ENCODE data around the gene CCDC85C.

Gene CCDC85C

DNA sequence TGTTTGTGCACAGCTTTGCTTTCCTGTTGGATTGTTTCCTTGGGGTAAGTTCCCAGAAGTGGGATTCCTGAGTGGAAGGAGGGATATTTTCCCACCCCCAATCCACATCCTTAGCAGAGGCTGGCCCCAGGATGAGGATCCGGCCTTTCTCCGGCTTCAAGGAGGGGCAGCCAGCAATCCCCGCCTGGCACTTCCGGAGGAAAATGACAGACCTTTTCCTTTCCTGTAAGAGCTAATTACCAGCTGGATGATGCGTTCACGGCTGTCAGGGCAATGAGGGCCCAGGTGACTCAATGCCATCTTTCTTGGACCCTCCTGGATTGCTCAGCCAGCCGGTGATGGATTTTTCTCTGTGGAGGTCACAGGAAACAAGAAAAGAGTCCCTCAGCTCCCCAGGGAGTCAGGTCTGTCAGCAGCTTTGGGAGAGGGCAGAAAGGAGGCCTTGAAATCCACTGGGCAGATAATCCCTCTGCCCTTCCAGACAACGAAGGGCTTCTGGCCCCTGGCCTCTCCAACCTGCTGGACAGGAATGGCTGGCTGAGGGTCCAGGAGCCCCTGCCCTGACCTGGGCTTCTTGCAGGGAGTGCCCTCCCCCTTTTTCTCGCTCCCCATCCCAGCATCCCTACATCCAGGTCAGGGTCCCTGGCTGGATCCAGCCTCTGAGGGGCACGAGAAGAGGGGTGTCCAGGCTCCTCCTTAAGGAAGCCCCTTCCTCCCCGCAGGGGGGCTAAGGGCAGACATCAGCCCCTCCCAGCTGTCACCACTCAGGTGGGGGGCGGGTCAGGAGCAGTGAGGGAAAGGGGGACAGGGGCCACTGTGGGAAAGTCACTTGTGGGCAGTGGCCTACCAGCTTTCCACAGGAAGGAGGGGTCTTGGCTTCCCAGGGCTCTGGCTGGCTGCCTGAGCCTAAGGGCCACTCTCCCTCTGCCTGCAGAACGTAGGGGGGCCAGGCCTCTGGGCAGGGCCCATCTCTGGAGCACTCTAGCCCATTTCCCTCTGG is 16.1 kb upstream of the CCDC85C start:
- Histone ChIP-seq H3K9me3 (ENCODE audit: insufficient read depth, low read length) (no peaks in the 10 kb centered on the region), H3K4me1 (ENCODE audit: low read length) (no peaks in the 10 kb centered on the region; the same call in 1 of the 2 replicates), H3K4me2 (ENCODE audit: low read length) (no peak overlapping the region), H4K20me1 (ENCODE audit: insufficient read depth, low read length) (no peaks in the 10 kb centered on the region), H3K9ac (ENCODE audit: low read length) (no peak overlapping the region), H3K36me3 (replicated peaks; ENCODE audit: low read depth, low read length) (no peaks in the 10 kb centered on the region), H3K27ac (ENCODE audit: low read length) (no peak overlapping the region), H3K4me3 (ENCODE audit: low read length) (no peak overlapping the region), H2AFZ (ENCODE audit: low read depth, low read length) (no peak overlapping the region), H3K79me2 (ENCODE audit: low read length) (no peaks in the 10 kb centered on the region), H3K27me3 (ENCODE audit: low read depth, low read length) (peaks cover 34% of the 10 kb centered on the region)
- TF ChIP-seq, protein P1, sequence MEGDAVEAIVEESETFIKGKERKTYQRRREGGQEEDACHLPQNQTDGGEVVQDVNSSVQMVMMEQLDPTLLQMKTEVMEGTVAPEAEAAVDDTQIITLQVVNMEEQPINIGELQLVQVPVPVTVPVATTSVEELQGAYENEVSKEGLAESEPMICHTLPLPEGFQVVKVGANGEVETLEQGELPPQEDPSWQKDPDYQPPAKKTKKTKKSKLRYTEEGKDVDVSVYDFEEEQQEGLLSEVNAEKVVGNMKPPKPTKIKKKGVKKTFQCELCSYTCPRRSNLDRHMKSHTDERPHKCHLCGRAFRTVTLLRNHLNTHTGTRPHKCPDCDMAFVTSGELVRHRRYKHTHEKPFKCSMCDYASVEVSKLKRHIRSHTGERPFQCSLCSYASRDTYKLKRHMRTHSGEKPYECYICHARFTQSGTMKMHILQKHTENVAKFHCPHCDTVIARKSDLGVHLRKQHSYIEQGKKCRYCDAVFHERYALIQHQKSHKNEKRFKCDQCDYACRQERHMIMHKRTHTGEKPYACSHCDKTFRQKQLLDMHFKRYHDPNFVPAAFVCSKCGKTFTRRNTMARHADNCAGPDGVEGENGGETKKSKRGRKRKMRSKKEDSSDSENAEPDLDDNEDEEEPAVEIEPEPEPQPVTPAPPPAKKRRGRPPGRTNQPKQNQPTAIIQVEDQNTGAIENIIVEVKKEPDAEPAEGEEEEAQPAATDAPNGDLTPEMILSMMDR (IDR thresholded peaks at IDR 0.05; ENCODE audit: low read depth, low read length) = no peak
- TF ChIP-seq EZH2phosphoT487 (IDR thresholded peaks at IDR 0.05; ENCODE audit: low read depth) = no peak

DNA sequence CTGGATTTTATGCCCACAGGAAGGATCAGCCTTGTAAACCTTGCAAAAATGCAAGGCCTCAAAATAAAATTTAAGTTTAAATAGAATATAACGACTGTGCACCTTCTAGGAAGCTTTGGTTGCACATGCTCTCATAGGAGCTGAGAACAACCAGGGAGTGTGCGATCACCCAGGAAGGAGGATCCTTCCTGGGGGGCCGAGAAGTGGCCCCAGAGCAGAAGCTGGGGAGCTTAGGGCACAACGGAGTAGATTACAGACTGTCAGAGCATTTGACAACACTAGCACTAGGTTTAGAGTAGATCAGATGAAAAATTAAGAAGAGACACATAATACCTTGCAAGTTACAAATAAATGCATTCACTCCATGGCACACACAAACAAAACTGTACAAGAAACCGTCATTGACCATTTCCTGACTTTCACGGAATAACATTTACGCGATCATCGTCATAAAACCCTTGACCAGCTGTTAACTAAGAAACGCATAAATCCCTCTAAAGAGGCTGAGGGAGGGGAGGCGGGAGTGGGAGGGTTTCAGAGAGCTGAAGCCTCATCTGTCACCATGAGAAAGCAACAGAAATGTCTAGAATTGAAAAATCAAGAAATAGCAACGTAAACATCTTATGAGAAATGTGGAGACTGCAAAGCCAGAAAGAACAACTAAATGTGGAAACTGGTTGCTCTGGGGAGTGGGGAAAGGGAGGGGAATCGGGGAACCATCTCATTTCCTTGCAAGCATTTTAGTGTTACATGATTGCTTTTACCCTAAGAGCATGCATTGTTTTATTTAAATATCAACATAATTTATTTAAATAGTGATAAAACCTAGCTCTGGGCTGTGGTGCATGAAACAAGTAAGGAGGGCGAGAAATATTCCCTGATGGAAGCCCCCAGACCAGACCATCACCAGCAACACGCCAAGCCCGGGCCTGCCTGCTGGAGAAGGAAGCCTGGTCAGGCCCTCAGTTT is 13.1 kb upstream of the CCDC85C start:
- H3K4me1 ChIP-seq (ENCODE audit: low read length) = peaks cover 6% of the 10 kb centered on the region
- H3K27me3 ChIP-seq (ENCODE audit: low read depth, low read length) = peaks cover 7% of the 10 kb centered on the region
- H4K20me1 ChIP-seq (ENCODE audit: insufficient read depth, low read length) = no peaks in the 10 kb centered on the region
- H3K9ac ChIP-seq (ENCODE audit: low read length) = no peak overlapping the region
- no peak overlapping the region for H2AFZ ChIP-seq (ENCODE audit: low read depth, low read length)
- no peak overlapping the region for H3K4me3 ChIP-seq (ENCODE audit: low read length)
- no peaks in the 10 kb centered on the region for H3K36me3 ChIP-seq (replicated peaks; ENCODE audit: low read depth, low read length)
- H3K4me2 ChIP-seq (ENCODE audit: low read length) = no peak overlapping the region
- no peaks in the 10 kb centered on the region for H3K9me3 ChIP-seq (ENCODE audit: insufficient read depth, low read length)
- TF ChIP-seq EZH2phosphoT487 (IDR thresholded peaks at IDR 0.05; ENCODE audit: low read depth) = no peak
- TF ChIP-seq, protein P1 (IDR thresholded peaks at IDR 0.05; ENCODE audit: low read depth, low read length) = no peak
- H3K79me2 ChIP-seq (ENCODE audit: low read length) = no peaks in the 10 kb centered on the region
- no peak overlapping the region for H3K27ac ChIP-seq (ENCODE audit: low read length)

DNA sequence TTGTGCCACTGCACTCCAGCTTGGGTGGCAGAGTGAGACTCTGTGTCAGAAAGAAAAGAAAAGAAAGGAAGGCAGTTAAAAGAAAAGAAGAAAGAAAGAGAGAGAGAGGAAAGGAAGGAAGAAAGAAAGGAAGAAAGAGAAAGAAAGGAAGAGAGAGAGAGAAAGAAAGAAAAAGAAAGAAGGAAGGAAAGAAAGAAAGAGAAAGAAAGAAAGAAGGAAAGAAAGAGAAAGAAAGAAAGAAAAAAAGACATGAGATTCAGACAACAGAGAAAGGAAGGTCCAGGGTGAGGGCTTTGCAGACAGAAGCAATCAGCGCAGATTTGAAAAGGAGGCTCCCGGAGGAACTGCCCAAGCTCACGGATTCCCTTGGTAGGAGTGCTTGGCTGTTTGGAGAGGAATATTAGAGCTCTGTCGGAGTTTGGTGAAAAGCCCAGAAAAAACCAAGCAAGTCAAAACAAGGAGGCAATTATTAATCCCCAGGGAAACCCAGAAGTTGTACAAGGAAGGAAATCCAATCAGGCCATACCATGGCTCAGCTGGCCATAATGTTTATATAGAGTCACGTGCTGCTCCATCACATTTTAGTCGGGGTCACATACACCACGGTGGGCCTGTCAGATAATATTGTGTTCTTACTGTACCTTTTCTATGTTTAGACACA is 11.6 kb upstream of the CCDC85C start:
- no peak overlapping the region for H2AFZ ChIP-seq (ENCODE audit: low read depth, low read length)
- H4K20me1 ChIP-seq (ENCODE audit: insufficient read depth, low read length) = no peaks in the 10 kb centered on the region
- no peaks in the 10 kb centered on the region for H3K36me3 ChIP-seq (replicated peaks; ENCODE audit: low read depth, low read length)
- H3K4me1 ChIP-seq (ENCODE audit: low read length) = peaks cover 13% of the 10 kb centered on the region
- peaks cover 5% of the 10 kb centered on the region; the same call in 1 of the 2 replicates for H3K27me3 ChIP-seq (ENCODE audit: low read depth, low read length)
- H3K4me2 ChIP-seq (ENCODE audit: low read length) = no peak overlapping the region
- H3K9me3 ChIP-seq (ENCODE audit: insufficient read depth, low read length) = no peaks in the 10 kb centered on the region
- no peaks in the 10 kb centered on the region for H3K79me2 ChIP-seq (ENCODE audit: low read length)
- H3K4me3 ChIP-seq (ENCODE audit: low read length) = no peak overlapping the region
- H3K9ac ChIP-seq (ENCODE audit: low read length) = no peak overlapping the region
- TF ChIP-seq, protein P1 (IDR thresholded peaks at IDR 0.05; ENCODE audit: low read depth, low read length) = no peak
- TF ChIP-seq EZH2phosphoT487 (IDR thresholded peaks at IDR 0.05; ENCODE audit: low read depth) = no peak
- H3K27ac ChIP-seq (ENCODE audit: low read length) = no peak overlapping the region
